Aortic smooth muscle cell (primary cell): ENCODE data around the gene MARS1. TPM values are rescaled to one million over a fixed set of nuclear protein-coding genes. Genes with fewer than 3 reads are reported as not detected.

Experiments used
- total RNA-seq: library from RNA; depleted of rRNA; stranded (reverse); fragments of >200 nt; gene quantifications from 2 replicates; pipeline ENCODE4 v1.2.3, GENCODE V29; 2014

MARS1 gene
- total RNA-seq = 117 and 143 TPM in 2 replicates

GRCh38 chr12:57487597-57488401 is at the start of gene MARS1:
Gene MARS1 (plus strand): TSS chr12:57488068. CDS start chr12:57488091, 23 bp downstream.

GRCh38 chr12:57454566-57455373 is 33.1 kb upstream of the MARS1 start, which contains the start of gene INHBE:
Gene INHBE (plus strand): TSS chr12:57455307. CDS start chr12:57455537, 230 bp downstream.

GRCh38 chr12:57459750-57460467 is 28.0 kb upstream of the MARS1 start, which contains the start of gene GLI1:
Gene GLI1 (plus strand): TSS chr12:57459785. CDS start chr12:57463692, 3,907 bp downstream.

GRCh38 chr12:57479376-57480115 is 8.3 kb upstream of the MARS1 start, which contains the start of gene ARHGAP9:
Gene ARHGAP9 (minus strand): TSS chr12:57479866. CDS start chr12:57479406, 460 bp downstream.

GRCh38 chr12:57520053-57520818 is 32.4 kb downstream of the MARS1 start, which contains the start of gene DDIT3:
Gene DDIT3 (minus strand): TSS chr12:57520514. CDS start chr12:57517406, 3,108 bp downstream.

GRCh38 chr12:57522011-57522886 is 34.4 kb downstream of the MARS1 start, which contains the start of gene MBD6:
Gene MBD6 (plus strand): TSS chr12:57522824. CDS start chr12:57524304, 1,480 bp downstream.

GRCh38 chr12:57546438-57547287 is 58.8 kb downstream of the MARS1 start, which contains the start of gene DCTN2:
Gene DCTN2 (minus strand): TSS chr12:57547192. CDS start chr12:57547063, 129 bp downstream.

GRCh38 chr12:57549909-57550640 is 62.2 kb downstream of the MARS1 start, which contains the start of gene KIF5A:
Gene KIF5A (plus strand): TSS chr12:57550044. CDS start chr12:57550272, 228 bp downstream.

Other genes with a start within 250 kb of the MARS1 start
- 0.40 and 0.50 TPM in 2 replicates for gene STAC3, start 236.9 kb upstream of the MARS1 start, total RNA-seq
- gene R3HDM2, start 57.0 kb upstream of the MARS1 start, total RNA-seq = 7.8 and 14.9 TPM in 2 replicates
- not detected in 2 replicates for gene INHBC, start 53.3 kb upstream of the MARS1 start, total RNA-seq
- gene INHBE, start 32.8 kb upstream of the MARS1 start, total RNA-seq = 0.06 TPM in 1 of 2 replicates, not detected in the other
- gene GLI1, start 28.3 kb upstream of the MARS1 start, total RNA-seq = 0.13 and 0.31 TPM in 2 replicates
- not detected in 2 replicates for gene ARHGAP9, start 8.2 kb upstream of the MARS1 start, total RNA-seq
- 36.1 and 51.7 TPM in 2 replicates for gene DDIT3, start 32.4 kb downstream of the MARS1 start, total RNA-seq
- 4.2 and 9.2 TPM in 2 replicates for gene MBD6, start 34.8 kb downstream of the MARS1 start, total RNA-seq
- gene DCTN2, start 59.1 kb downstream of the MARS1 start, total RNA-seq = 77.5 and 94.4 TPM in 2 replicates
- gene KIF5A, start 62.0 kb downstream of the MARS1 start, total RNA-seq = 0.06 and 0.26 TPM in 2 replicates
- gene PIP4K2C, start 103.1 kb downstream of the MARS1 start, total RNA-seq = 13.5 and 18.1 TPM in 2 replicates
- 13.2 and 15.7 TPM in 2 replicates for gene DTX3, start 116.8 kb downstream of the MARS1 start, total RNA-seq
- 16.8 and 18.8 TPM in 2 replicates for gene ARHGEF25, start 123.4 kb downstream of the MARS1 start, total RNA-seq
- gene B4GALNT1, start 145.1 kb downstream of the MARS1 start, total RNA-seq = 1.5 and 2.6 TPM in 2 replicates
- gene OS9, start 206.1 kb downstream of the MARS1 start, total RNA-seq = 220 and 268 TPM in 2 replicates